K562 (cell line): ENCODE results near the gene DNAI1. TPM values are rescaled to one million over a fixed set of nuclear protein-coding genes. Genes with fewer than 3 reads are reported as not detected.

Experiments used
- ATAC-seq: fragments of 200-7000 bp; cut with Tn5 transposase; 3 replicates; pipeline ENCODE4 v1.9.1; 2020; ENCODE audit warnings: moderate library complexity
- BruUV-seq: library from RNA; stranded (reverse); fragments of 400-500 nt; replicated peaks from 2 replicates; lab custom pipeline; 2021; lab: Mats Ljungman, UMichigan
- CTCF ChIA-PET: fragments of 300-600 bp; formaldehyde crosslinking; extraction: SDS; loops from one replicate; lab custom pipeline; 2021; ENCODE audit warnings: low intra/inter-chr PET ratio; lab: Yijun Ruan, JAX
- POLR2A ChIA-PET: fragments of 300-600, 350-650 bp; sonication (Branson Sonifier 250); formaldehyde crosslinking; extraction: SDS; loops from one replicate; lab custom pipeline; 2021; ENCODE audit warnings: antibody characterized with exemption, inconsistent platforms; lab: Yijun Ruan, JAX
- DNase-seq, 4 experiments: peaks; one replicate each; pipeline versions ENCODE4 v3.0.0 to v3.0.0-alpha.2; 2011 to 2018; ENCODE audit warnings: low spot score in 3 of 4, mixed read lengths in 3 of 4; ENCODE audit errors: extremely low read depth in 1 of 4
- FAIRE-seq: peaks from 2 replicates; lab custom pipeline; 2011; peaks lifted over from hg19 to GRCh38; lab: Jason Lieb, UNC
- H2AFZ ChIP-seq: 2 replicates; pipeline ENCODE4 v1.6.0; 2011; ENCODE audit warnings: low read depth, low read length, control low read depth, inconsistent platforms
- H3K27ac ChIP-seq: fragments of 200-600 bp; 3 replicates; pipeline ENCODE4 v1.8.0; 2011; ENCODE audit warnings: low read depth, mild to moderate bottlenecking, control low read depth, inconsistent platforms, low read length, moderate library complexity, mixed read lengths; ENCODE audit errors: extremely low read depth
- H3K27me3 ChIP-seq, 2 experiments: fragments of 300-600 bp in 1 of 2; 2 replicates in 1 of 2; 3 replicates in 1 of 2; pipeline versions ENCODE4 v1.6.0 to v1.8.0; 2011; ENCODE audit warnings: inconsistent platforms in 2 of 2, low read length in 2 of 2, mild to moderate bottlenecking in 1 of 2, mixed read lengths in 1 of 2, moderate library complexity in 1 of 2; ENCODE audit not compliant: control insufficient read depth in 2 of 2, insufficient read depth in 2 of 2
- H3K36me3 ChIP-seq: fragments of 300-600 bp; 3 replicates; pipeline ENCODE4 v1.8.0; 2011; ENCODE audit warnings: mild to moderate bottlenecking, low read length, inconsistent platforms; ENCODE audit not compliant: control insufficient read depth, insufficient read depth
- H3K4me1 ChIP-seq, 2 experiments: fragments of 200-600 bp in 1 of 2; replicated peaks in 1 of 2; 2 replicates in 1 of 2; 3 replicates in 1 of 2; pipeline versions ENCODE4 v1.5.1 to v1.8.0; 2011; ENCODE audit warnings: inconsistent platforms in 2 of 2, low read length in 2 of 2, mild to moderate bottlenecking in 1 of 2, mixed read lengths in 1 of 2, moderate library complexity in 1 of 2; ENCODE audit not compliant: control insufficient read depth in 2 of 2, insufficient read depth in 2 of 2
- H3K4me2 ChIP-seq: 2 replicates; pipeline ENCODE4 v1.6.1; 2011; ENCODE audit warnings: low read length, control low read depth, inconsistent platforms, mixed read lengths; ENCODE audit not compliant: insufficient read depth
- H3K4me3 ChIP-seq: fragments of 200-600 bp; sonication (generic), shearing (Covaris generic); 2 replicates; pipeline ENCODE4 v1.5.1; 2016; ENCODE audit warnings: control low read depth, inconsistent platforms
- H3K79me2 ChIP-seq: fragments of 200-600 bp; 3 replicates; pipeline ENCODE4 v1.8.0; 2011; ENCODE audit warnings: low read length, inconsistent platforms; ENCODE audit not compliant: control insufficient read depth, insufficient read depth
- H3K9ac ChIP-seq, 2 experiments: 2 replicates each; pipeline versions ENCODE4 v1.6.0 to v1.6.1; 2011; ENCODE audit warnings: low read depth in 2 of 2, low read length in 2 of 2, control low read depth in 1 of 2, inconsistent platforms in 1 of 2, mild to moderate bottlenecking in 1 of 2, mixed read lengths in 1 of 2; ENCODE audit not compliant: insufficient read depth in 1 of 2
- H3K9me1 ChIP-seq: one replicate; pipeline ENCODE4 v1.6.0; 2011; ENCODE audit warnings: inconsistent platforms, mild to moderate bottlenecking, low read length, moderate library complexity; ENCODE audit not compliant: control insufficient read depth, insufficient read depth
- H3K9me3 ChIP-seq: replicated peaks from 2 replicates; pipeline ENCODE4 v1.5.1; 2011; ENCODE audit warnings: low read depth, low read length, inconsistent platforms; ENCODE audit not compliant: control insufficient read depth, insufficient read depth
- H4K20me1 ChIP-seq: replicated peaks from 2 replicates; pipeline ENCODE4 v1.6.1; 2011; ENCODE audit warnings: low read length, inconsistent platforms, mixed read lengths; ENCODE audit not compliant: control insufficient read depth, insufficient read depth
- ATF7 ChIP-seq: fragments of 450-650 bp; IDR thresholded peaks from 2 replicates; pipeline ENCODE4 v1.7.1; 2014; ENCODE audit warnings: mild to moderate bottlenecking, moderate library complexity
- BRF1 ChIP-seq: IDR thresholded peaks from 3 replicates; pipeline ENCODE4 v1.6.1; 2011; ENCODE audit warnings: borderline replicate concordance, mild to moderate bottlenecking; ENCODE audit not compliant: insufficient read length; ENCODE audit errors: extremely low read depth
- E2F4 ChIP-seq: sonication (generic); formaldehyde crosslinking; IDR thresholded peaks from 2 replicates; pipeline ENCODE4 v1.8.0; 2022; ENCODE audit warnings: mild to moderate bottlenecking, low read depth, missing genetic modification reagents
- SMARCE1 ChIP-seq: fragments of 450-650 bp; IDR thresholded peaks from 2 replicates; pipeline ENCODE4 v1.7.1; 2016; ENCODE audit warnings: mild to moderate bottlenecking
- SREBF1 ChIP-seq: fragments of 150-350 bp; IDR thresholded peaks from 2 replicates; pipeline ENCODE4 v1.6.1; 2014; ENCODE audit warnings: antibody characterized with exemption, low read depth, low read length, borderline replicate concordance
- ZC3H8 ChIP-seq: fragments of 450-650 bp; IDR thresholded peaks from 2 replicates; pipeline ENCODE4 v1.6.1; 2017
- ZKSCAN8 ChIP-seq: fragments of 200-800 bp; sonication (Bioruptor generic); IDR thresholded peaks from 2 replicates; pipeline ENCODE4 v1.6.1; 2016; ENCODE audit warnings: missing genetic modification characterization, missing compliant biosample characterization
- ZNF143 ChIP-seq: sonication (generic); formaldehyde crosslinking; IDR thresholded peaks from 2 replicates; pipeline ENCODE4 v1.9.0; 2022; ENCODE audit warnings: mild to moderate bottlenecking, missing genetic modification reagents
- WGBS: fragments of 100-300 bp; shearing (Covaris generic); methylation state at CpG from one replicate; pipeline ENCODE4 v1.1.6; 2016; ENCODE audit warnings: low coverage, mixed read lengths; ENCODE audit not compliant: insufficient coverage; ENCODE audit errors: missing lambda C conversion rate; 5-methylcytosine and 5-hydroxymethylcytosine counted together
- in situ Hi-C: fragments of 300-500 bp; cut with MboI; formaldehyde crosslinking; loops from 4 replicates; pipeline ENCODE4 v1.15.0; 2018; ENCODE audit warnings: inconsistent platforms, mixed read lengths
- intact Hi-C: fragments of 100-400 bp; cut with micrococcal nuclease; formaldehyde crosslinking; loops from 2 replicates; pipeline ENCODE4 v1.14.2; 2022
- polyA plus RNA-seq, 8 experiments: library from polyadenylated mRNA; depleted of rRNA in 4 of 8; stranded (reverse) in 5 of 8; unstranded in 3 of 8; fragments of >200 nt; fragmentation: Nextera tagmentation in 2 of 8; fragmentation: Illumina TruSeq in 1 of 8; extraction: Ambion mirVana in 2 of 8; extraction: Trizol in 1 of 8; gene quantifications; 2 replicates each; pipeline versions ENCODE4 v1.2.1 to v1.2.3, GENCODE V29; 2011 to 2014; ENCODE audit warnings: inconsistent platforms in 1 of 8, missing spikeins in 1 of 8
- total RNA-seq, 7 experiments: library from RNA; depleted of rRNA in 6 of 7; stranded (reverse); fragments of >200 nt in 6 of 7; fragmentation: Illumina TruSeq in 2 of 7; extraction: Trizol in 2 of 7; gene quantifications; 2 replicates each; pipeline versions ENCODE4 v1.2.1 to v1.2.3, GENCODE V29; 2011 to 2021; ENCODE audit warnings: low replicate concordance in 1 of 7

The DNAI1 gene
- total and polyA plus RNA-seq, 9 of the 15 experiments (the other 6 are each of a cell fraction or from before 2014, with no cell fraction given), result 0.01 to 0.17 (median 0.04) TPM; not detected in 6

- Histone ChIP-seq H3K9ac (no peak overlapping the region), H3K79me2 (no peaks in the 10 kb centered on the region), H3K4me2 (no peak overlapping the region), H3K36me3 (no peaks in the 10 kb centered on the region), H3K9me3 (no peaks in the 10 kb centered on the region), H3K27me3 (no peaks in the 10 kb centered on the region), H2AFZ (no peak overlapping the region), H3K27ac (no peak overlapping the region), H3K9me1 (no peaks in the 10 kb centered on the region), H4K20me1 (peaks cover 4% of the 10 kb centered on the region; the same call in 1 of the 2 replicates), H3K4me3 (no peak overlapping the region), H3K4me1 (no peaks in the 10 kb centered on the region)
- 0% methylated on average over 5 of the region's 6 CpGs for WGBS
- ChIA-PET CTCF (no interaction called here), POLR2A (interaction anchor here (0.6 to 0.8 kb wide), 2 partner anchors 60 to 63 kb away, joined by 3 read pairs; no protein-coding TSS in a partner anchor)
- no peak for ATAC-seq
- DNase-seq, result no peak
- in situ Hi-C loops (loop anchor here (5.0 to 10.0 kb wide), 2 partner anchors 49 to 71 kb away; no protein-coding TSS in a partner anchor), intact Hi-C loops (no loop called here)
- TF ChIP-seq SREBF1, result no peak
- FAIRE-seq, result no peak
- no TSS peak for BruUV-seq
Observed at GRCh38 chr9:34496149-34496712, 37.6 kb downstream of the DNAI1 start.

GRCh38 chr9:34498553-34498952, 39.9 kb downstream of the DNAI1 start:
- Histone ChIP-seq H3K9me1 (no peaks in the 10 kb centered on the region), H2AFZ (no peak overlapping the region), H3K79me2 (no peaks in the 10 kb centered on the region), H3K4me1 (no peaks in the 10 kb centered on the region), H3K9me3 (no peaks in the 10 kb centered on the region), H3K27me3 (no peaks in the 10 kb centered on the region; a peak in 1 of 5 replicates), H3K27ac (no peak overlapping the region), H3K4me3 (no peak overlapping the region), H4K20me1 (peaks cover 4% of the 10 kb centered on the region; the same call in 1 of the 2 replicates), H3K4me2 (no peak overlapping the region), H3K36me3 (no peaks in the 10 kb centered on the region), H3K9ac (no peak overlapping the region)
- ChIA-PET POLR2A (interaction anchor here (0.6 kb wide), 1 partner anchor 22 kb away, joined by 3 read pairs; no protein-coding TSS in a partner anchor), CTCF (no interaction called here)
- WGBS, result 4% methylated on average over 3 of the region's 3 CpGs
- intact Hi-C loops (no loop called here), in situ Hi-C loops (loop anchor here (5.0 to 10.0 kb wide), 2 partner anchors 51 to 74 kb away; no protein-coding TSS in a partner anchor)
- DNase-seq, result no peak
- TF ChIP-seq ZKSCAN8 (no peak), BRF1 (no peak), SMARCE1 (no peak), E2F4 (CRISPR knock-in tag) (no peak), ZC3H8 (no peak), ZNF143 (CRISPR knock-in tag) (no peak), ATF7 (no peak)
- ATAC-seq, result no peak
- FAIRE-seq, result no peak
- no TSS peak for BruUV-seq
